HG03045 (cell line): ENCODE results near the gene MAP3K6.
"Not testable (repeated sequence)": the region's sequence is repeated elsewhere in the genome, so short reads cannot be mapped to it uniquely, and the experiment has no call there.

Source experiments
- ATAC-seq: cut with Tn5 transposase; IDR thresholded peaks from one replicate; pipeline ENCODE4 v1.9.1; 2021; ENCODE audit warnings: mild to moderate bottlenecking, moderate library complexity; ENCODE audit not compliant: unreplicated experiment

Gene MAP3K6

GRCh38 chr1:27366411-27367159 lies at the start of gene MAP3K6:
Gene MAP3K6, minus strand, starts transcription at chr1:27366961. Its CDS starts 364 bp downstream, at chr1:27366597.
- peak; percentile 43 for ATAC-seq

- no peak for ATAC-seq
These were observed 47.3 kb upstream of the MAP3K6 start for GRCh38 chr1:27414091-27414490.

- ATAC-seq, result no peak
These were observed 46.2 kb upstream of the MAP3K6 start for GRCh38 chr1:27413004-27413403.

- ATAC-seq, result no peak
These were observed 45.7 kb upstream of the MAP3K6 start for GRCh38 chr1:27412502-27412901.

- ATAC-seq, result no peak
These were observed 43.9 kb upstream of the MAP3K6 start for GRCh38 chr1:27410709-27411108.

GRCh38 chr1:27409669-27410068 lies 42.9 kb upstream of the MAP3K6 start:
- ATAC-seq, result no peak

- no peak for ATAC-seq
These were observed 41.4 kb upstream of the MAP3K6 start for GRCh38 chr1:27408151-27408550.

GRCh38 chr1:27406791-27407190 lies 40.0 kb upstream of the MAP3K6 start:
- ATAC-seq, result not testable (repeated sequence)

- ATAC-seq, result no peak
These were observed 39.6 kb upstream of the MAP3K6 start for GRCh38 chr1:27406362-27406680.

GRCh38 chr1:27405598-27406361 lies 39.0 kb upstream of the MAP3K6 start:
- not testable (repeated sequence) for ATAC-seq

GRCh38 chr1:27405074-27405473 lies 38.3 kb upstream of the MAP3K6 start:
- ATAC-seq, result no peak

- no peak for ATAC-seq
These were observed 37.2 kb upstream of the MAP3K6 start for GRCh38 chr1:27403931-27404330.

GRCh38 chr1:27403065-27403726 lies 36.4 kb upstream of the MAP3K6 start:
- ATAC-seq, result no peak

- no peak for ATAC-seq
These were observed 35.6 kb upstream of the MAP3K6 start for GRCh38 chr1:27402349-27402754.

GRCh38 chr1:27400963-27401341 lies 34.2 kb upstream of the MAP3K6 start:
- ATAC-seq, result no peak

GRCh38 chr1:27400082-27400962 lies 33.6 kb upstream of the MAP3K6 start:
- ATAC-seq, result no peak

- no peak for ATAC-seq
These were observed 32.7 kb upstream of the MAP3K6 start for GRCh38 chr1:27399251-27400025.

- no peak for ATAC-seq
These were observed 31.8 kb upstream of the MAP3K6 start for GRCh38 chr1:27398405-27399149.

GRCh38 chr1:27397749-27398148 lies 31.0 kb upstream of the MAP3K6 start:
- no peak for ATAC-seq
